Mucosa of descending colon (tissue), 3 donors: ENCODE data around the gene LAG3. TPM values are rescaled to one million over a fixed set of nuclear protein-coding genes. Genes with fewer than 3 reads are reported as not detected.

Experiments
- ATAC-seq: fragments of 200-7000 bp; cut with Tn5 transposase; one replicate; pipeline ENCODE4 v1.9.1; 2020; ENCODE audit warnings: mild to moderate bottlenecking, moderate library complexity
- DNase-seq, 3 donors: peaks; one replicate each; pipeline ENCODE4 v3.0.0-alpha.2; 2020
- H3K36me3 ChIP-seq: fragments of 200-600 bp; one replicate; pipeline ENCODE4 v1.8.0; 2021; ENCODE audit warnings: low read depth, mild to moderate bottlenecking
- H3K4me1 ChIP-seq: fragments of 200-600 bp; one replicate; pipeline ENCODE4 v1.8.0; 2021; ENCODE audit warnings: low read depth, mild to moderate bottlenecking
- H3K4me3 ChIP-seq: fragments of 200-600 bp; one replicate; pipeline ENCODE4 v1.8.0; 2021; ENCODE audit warnings: mild to moderate bottlenecking
- H3K9me3 ChIP-seq: fragments of 200-600 bp; one replicate; pipeline ENCODE4 v1.8.0; 2021; ENCODE audit warnings: mild to moderate bottlenecking
- CTCF ChIP-seq: fragments of 200-600 bp; IDR thresholded peaks from one replicate; pipeline ENCODE4 v1.8.0; 2022; ENCODE audit warnings: antibody characterized with exemption, mild to moderate bottlenecking
- intact Hi-C, 2 donors: fragments of 100-400 bp; cut with DNase I in 1 of 2; cut with micrococcal nuclease in 1 of 2; formaldehyde crosslinking; loops; one replicate each; pipeline versions ENCODE4 v1.11.0 to v1.11.1; 2022; cut with DNase I, micrococcal nuclease
- total RNA-seq, 3 donors: library from RNA; stranded (reverse); fragmentation: NEBNext Ultra II Directional in 2 of 3; extraction: Animal tissue kit (Norgen Biotek cat#: 25700) in 2 of 3; gene quantifications; one replicate each; pipeline versions ENCODE4 v1.2.1 to v1.2.4, GENCODE V29; 2021 to 2023
- donor health status: DM: no; HTN: no; CAD: no; lungs with moderate emphysema.
- donor health status: DM: no; HTN: no; CAD: no.
- donor health status: DM: no; HTN: yes; CAD: no.

Gene LAG3
- total RNA-seq, 3 donors from 2014 or later = 1.8 to 4.7 (median 2.1) TPM

DNA sequence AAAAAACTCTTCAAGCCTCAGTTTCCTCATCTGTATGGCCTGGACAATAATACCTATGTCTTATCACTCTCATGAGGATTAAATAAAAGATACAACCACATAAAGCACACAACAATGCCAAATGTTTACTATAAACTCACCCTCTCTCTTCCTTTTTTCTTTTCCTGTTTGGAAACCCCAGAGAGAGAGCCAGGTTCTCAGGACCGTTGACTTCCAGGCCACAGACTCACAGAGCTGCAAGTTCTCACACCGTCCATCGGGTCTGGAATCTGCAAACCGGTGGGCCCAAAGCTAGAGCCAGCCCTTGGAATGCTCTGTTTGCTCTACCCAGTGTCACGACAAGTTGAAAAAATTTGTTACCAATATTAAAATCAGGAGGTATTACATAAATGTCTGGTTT is 12.4 kb downstream of the LAG3 start:
- TF ChIP-seq CTCF = no peak
- no peaks in the 10 kb centered on the region for H3K4me1 ChIP-seq
- no peaks in the 10 kb centered on the region for H3K36me3 ChIP-seq
- DNase-seq = no peak
- intact Hi-C loops = no loop called here
- H3K9me3 ChIP-seq = no peaks in the 10 kb centered on the region
- H3K4me3 ChIP-seq = no peak overlapping the region
- no peak for ATAC-seq

- DNase-seq = no peak
- Histone ChIP-seq H3K9me3 (no peaks in the 10 kb centered on the region), H3K4me3 (no peak overlapping the region), H3K4me1 (no peaks in the 10 kb centered on the region), H3K36me3 (no peaks in the 10 kb centered on the region)
- ATAC-seq = no peak
- no peak for TF ChIP-seq CTCF
- intact Hi-C loops = no loop called here
Measured at GRCh38 chr12:6786416-6787094, 14.2 kb downstream of the LAG3 start.

DNA sequence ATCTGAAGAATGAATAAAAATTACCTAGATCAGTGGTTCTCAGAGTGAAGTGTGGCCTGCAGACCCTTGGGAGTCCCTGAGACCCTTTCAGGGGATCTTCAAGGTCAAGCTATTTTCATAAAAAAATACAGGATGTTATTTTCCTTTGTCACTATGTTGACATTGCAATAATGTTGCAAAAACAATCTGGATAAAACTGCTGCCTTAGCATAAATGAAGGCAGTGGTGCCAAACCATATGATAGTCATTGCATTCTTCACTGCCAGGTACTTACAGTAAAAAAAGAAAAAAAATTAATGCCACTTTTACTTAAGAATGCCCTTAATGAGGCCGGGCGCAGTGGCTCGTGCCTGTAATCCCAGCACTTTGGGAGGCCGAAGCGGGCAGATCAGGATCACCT is 15.0 kb downstream of the LAG3 start:
- Histone ChIP-seq H3K4me3 (no peak overlapping the region), H3K4me1 (no peaks in the 10 kb centered on the region), H3K36me3 (no peaks in the 10 kb centered on the region), H3K9me3 (no peaks in the 10 kb centered on the region)
- ATAC-seq (no peak), DNase-seq (no peak)
- TF ChIP-seq CTCF = no peak
- intact Hi-C loops = no loop called here

DNA sequence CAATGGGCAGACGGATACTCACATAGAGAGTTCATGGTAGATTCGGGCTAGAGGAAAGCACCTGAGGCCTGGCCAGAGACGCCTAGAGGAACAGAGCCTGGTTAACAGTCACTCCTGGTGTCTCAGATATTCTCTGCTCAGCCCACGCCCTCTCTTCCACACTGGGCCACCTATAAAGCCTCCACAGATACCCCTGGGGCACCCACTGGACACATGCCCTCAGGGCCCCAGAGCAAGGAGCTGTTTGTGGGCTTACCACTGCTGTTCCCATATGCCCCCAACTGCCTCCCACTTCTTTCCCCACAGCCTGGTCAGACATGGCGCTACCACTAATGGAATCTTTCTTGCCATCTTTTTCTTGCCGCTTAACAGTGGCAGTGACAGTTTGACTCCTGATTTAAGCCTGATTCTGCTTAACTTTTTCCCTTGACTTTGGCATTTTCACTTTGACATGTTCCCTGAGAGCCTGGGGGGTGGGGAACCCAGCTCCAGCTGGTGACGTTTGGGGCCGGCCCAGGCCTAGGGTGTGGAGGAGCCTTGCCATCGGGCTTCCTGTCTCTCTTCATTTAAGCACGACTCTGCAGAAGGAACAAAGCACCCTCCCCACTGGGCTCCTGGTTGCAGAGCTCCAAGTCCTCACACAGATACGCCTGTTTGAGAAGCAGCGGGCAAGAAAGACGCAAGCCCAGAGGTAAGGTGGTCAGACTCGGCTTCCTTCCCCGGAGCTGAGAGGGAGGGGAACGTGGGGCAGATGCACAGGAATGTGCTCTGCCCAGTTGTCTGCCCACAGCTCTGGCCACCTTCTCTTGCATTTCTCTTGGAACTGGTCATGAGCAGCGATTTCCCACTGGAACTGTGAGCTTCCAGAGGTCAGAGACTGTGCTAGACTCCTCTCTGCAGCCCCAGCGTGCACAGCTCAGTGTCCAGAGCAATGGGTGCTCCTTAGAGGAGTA is 16.9 kb downstream of the LAG3 start, which contains the start of gene CD4:
TSS of gene CD4 (plus strand) at position 557 of the 953 bp plus-strand sequence. CDS start 10,611 bp downstream, outside the sequence.
- DNase-seq (peak; percentile 66 to 81 (median 68)), ATAC-seq (peak; percentile 75)
- no peaks in the 10 kb centered on the region for H3K9me3 ChIP-seq
- no peak for TF ChIP-seq CTCF
- intact Hi-C loops = no loop called here
- no peak within 1 kb of the TSS for H3K4me3 ChIP-seq
- H3K36me3 ChIP-seq = no peaks in the 10 kb centered on the region
- H3K4me1 ChIP-seq = no peaks in the 10 kb centered on the region

DNA sequence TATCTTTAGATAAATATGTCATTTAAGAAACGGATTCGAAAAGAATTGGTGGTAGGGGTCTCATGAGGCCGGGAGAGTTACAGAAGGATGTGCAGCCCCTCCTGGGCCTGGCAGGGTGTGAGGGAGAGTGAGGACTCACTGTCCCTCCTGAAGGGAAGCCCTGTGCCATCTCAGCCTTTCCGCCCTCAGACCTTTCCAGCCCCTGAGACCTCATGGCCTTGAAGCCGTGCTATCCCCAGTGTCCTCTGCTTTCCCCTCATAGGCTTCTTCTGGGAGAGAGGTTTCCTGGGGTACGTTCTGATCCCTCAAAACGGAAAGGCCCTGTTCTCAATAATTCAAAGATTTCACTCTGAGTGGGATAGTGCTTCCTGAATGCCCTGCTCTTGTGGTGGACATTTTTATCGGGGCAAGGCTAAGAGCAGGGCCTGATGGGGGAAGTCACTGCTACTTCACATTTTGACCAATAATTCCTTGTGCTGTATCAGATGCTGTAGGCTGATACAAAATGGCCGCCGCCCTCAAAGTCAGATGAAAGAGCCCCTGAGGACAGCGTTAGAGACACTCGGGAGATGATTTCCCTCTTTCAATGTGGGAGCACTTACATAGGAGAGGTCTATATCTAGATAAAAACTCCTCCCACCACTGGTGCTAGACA is 18.3 kb downstream of the LAG3 start:
- no peaks in the 10 kb centered on the region for H3K9me3 ChIP-seq
- no peaks in the 10 kb centered on the region for H3K4me1 ChIP-seq
- ATAC-seq = no peak
- no peak overlapping the region for H3K4me3 ChIP-seq
- intact Hi-C loops = no loop called here
- no peak for TF ChIP-seq CTCF
- DNase-seq = no peak
- H3K36me3 ChIP-seq = no peaks in the 10 kb centered on the region
